Measurements from ENCODE around the gene SPTBN1. TPM values are rescaled to one million over a fixed set of nuclear protein-coding genes. Genes with fewer than 3 reads are reported as not detected.

The SPTBN1 gene
- total RNA-seq, 1 donor from 2014 or later = 214 TPM

DNA sequence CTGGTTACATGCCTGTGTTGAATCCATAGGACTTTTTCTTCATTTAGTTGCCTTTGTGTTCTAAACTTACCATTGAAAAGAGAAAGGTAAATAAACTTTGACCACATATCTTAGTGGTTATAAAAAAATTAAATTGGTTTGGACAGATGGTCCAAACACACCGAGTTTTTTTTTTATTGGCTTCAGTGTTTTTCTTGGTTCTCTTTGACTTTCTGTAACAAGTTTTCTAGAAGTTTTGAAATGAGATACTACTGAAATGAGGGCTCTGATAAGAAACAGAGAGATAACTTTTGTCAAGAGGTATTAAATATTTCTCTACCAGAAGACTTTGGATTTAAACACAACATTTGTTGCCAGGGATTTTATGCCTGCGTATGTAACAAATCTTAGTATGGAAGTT lies 20.7 kb downstream of the SPTBN1 start:
- H3K27ac Mint-ChIP-seq = no peak overlapping the region
- DNase-seq (ENCODE audit: extremely low spot score, unreplicated experiment) = no peak
- no peaks in the 10 kb centered on the region for H3K27me3 Mint-ChIP-seq
- H3K4me1 Mint-ChIP-seq (ENCODE audit: unreplicated experiment) = peaks cover 32% of the 10 kb centered on the region
- peaks cover 4% of the 10 kb centered on the region for H3K36me3 Mint-ChIP-seq
- TF ChIP-seq, protein P1, sequence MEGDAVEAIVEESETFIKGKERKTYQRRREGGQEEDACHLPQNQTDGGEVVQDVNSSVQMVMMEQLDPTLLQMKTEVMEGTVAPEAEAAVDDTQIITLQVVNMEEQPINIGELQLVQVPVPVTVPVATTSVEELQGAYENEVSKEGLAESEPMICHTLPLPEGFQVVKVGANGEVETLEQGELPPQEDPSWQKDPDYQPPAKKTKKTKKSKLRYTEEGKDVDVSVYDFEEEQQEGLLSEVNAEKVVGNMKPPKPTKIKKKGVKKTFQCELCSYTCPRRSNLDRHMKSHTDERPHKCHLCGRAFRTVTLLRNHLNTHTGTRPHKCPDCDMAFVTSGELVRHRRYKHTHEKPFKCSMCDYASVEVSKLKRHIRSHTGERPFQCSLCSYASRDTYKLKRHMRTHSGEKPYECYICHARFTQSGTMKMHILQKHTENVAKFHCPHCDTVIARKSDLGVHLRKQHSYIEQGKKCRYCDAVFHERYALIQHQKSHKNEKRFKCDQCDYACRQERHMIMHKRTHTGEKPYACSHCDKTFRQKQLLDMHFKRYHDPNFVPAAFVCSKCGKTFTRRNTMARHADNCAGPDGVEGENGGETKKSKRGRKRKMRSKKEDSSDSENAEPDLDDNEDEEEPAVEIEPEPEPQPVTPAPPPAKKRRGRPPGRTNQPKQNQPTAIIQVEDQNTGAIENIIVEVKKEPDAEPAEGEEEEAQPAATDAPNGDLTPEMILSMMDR (conservative IDR thresholded peaks at IDR 0.05) = no peak
- no peaks in the 10 kb centered on the region for H3K9me3 Mint-ChIP-seq
- H3K4me3 Mint-ChIP-seq = no peak overlapping the region

DNA sequence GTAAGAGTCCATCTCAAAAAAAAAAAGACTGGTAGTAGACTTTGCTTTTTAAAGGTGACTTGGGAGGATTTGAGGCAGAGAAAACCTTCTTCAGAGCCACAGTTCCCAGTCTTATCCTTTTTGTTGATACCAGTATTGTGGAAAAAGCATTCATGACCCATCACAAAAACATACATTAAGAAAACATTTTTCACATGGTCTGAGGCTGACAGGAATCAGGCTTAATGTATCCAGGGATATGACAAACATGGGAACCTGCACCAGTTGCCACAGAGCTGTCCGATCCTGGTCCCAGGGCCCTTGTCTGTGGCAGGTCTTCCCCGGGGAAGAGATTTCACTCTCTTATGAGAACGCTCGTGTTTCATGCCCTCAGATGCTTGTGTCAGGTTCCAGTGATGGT lies 21.8 kb downstream of the SPTBN1 start:
- TF ChIP-seq, protein P1 (conservative IDR thresholded peaks at IDR 0.05) = no peak
- Mint-ChIP-seq H3K4me1 (ENCODE audit: unreplicated experiment) (peaks cover 36% of the 10 kb centered on the region), H3K4me3 (no peak overlapping the region), H3K9me3 (no peaks in the 10 kb centered on the region), H3K27ac (no peak overlapping the region), H3K27me3 (no peaks in the 10 kb centered on the region), H3K36me3 (no peaks in the 10 kb centered on the region)
- no peak for DNase-seq (ENCODE audit: extremely low spot score, unreplicated experiment)

DNA sequence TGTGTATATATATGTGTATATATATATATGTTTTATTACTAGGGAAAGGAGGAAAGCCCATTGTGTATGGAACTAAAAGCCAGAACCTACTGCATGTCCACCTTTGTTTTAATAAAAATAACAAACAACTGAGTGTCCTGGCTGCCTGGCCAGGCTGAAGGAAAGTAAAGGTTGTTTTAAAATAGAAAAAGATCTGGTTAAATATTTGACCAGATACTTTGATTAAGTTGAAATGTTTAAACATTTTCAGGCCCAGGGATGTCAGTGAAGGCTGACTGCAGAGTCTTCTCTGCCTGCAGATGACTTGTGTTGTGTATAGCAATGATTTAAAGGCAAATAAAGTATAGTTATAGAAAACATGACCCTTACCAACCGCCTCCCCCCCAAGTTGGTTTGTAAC lies 22.8 kb downstream of the SPTBN1 start:
- Mint-ChIP-seq H3K27ac (no peak overlapping the region), H3K27me3 (no peaks in the 10 kb centered on the region), H3K4me3 (no peak overlapping the region), H3K4me1 (ENCODE audit: unreplicated experiment) (peaks cover 36% of the 10 kb centered on the region), H3K9me3 (no peaks in the 10 kb centered on the region), H3K36me3 (peaks cover 5% of the 10 kb centered on the region)
- TF ChIP-seq, protein P1 (conservative IDR thresholded peaks at IDR 0.05) = no peak
- DNase-seq (ENCODE audit: extremely low spot score, unreplicated experiment) = no peak

DNA sequence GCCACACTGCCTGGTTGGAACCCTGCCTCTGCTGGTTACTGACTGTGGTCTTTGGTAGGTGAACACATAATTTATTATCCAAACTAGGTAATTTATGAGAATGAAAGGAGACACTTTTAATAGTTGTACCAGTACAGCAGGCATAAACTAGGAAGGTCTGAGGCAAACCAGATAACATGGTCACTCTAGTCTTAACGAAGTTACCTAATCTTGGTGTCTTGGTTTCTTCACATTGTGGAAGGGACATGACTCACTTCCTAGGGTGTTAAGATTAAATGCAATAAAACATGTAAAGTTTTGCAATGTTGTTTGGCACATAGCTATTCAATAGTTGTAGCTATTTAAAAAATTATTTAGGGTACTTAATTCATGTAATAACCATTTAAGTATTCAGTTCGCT lies 23.3 kb downstream of the SPTBN1 start:
- Mint-ChIP-seq H3K4me1 (ENCODE audit: unreplicated experiment) (peaks cover 39% of the 10 kb centered on the region), H3K4me3 (no peak overlapping the region), H3K27ac (no peak overlapping the region), H3K36me3 (peaks cover 7% of the 10 kb centered on the region), H3K9me3 (no peaks in the 10 kb centered on the region), H3K27me3 (no peaks in the 10 kb centered on the region)
- TF ChIP-seq, protein P1 (conservative IDR thresholded peaks at IDR 0.05) = no peak
- no peak for DNase-seq (ENCODE audit: extremely low spot score, unreplicated experiment)

DNA sequence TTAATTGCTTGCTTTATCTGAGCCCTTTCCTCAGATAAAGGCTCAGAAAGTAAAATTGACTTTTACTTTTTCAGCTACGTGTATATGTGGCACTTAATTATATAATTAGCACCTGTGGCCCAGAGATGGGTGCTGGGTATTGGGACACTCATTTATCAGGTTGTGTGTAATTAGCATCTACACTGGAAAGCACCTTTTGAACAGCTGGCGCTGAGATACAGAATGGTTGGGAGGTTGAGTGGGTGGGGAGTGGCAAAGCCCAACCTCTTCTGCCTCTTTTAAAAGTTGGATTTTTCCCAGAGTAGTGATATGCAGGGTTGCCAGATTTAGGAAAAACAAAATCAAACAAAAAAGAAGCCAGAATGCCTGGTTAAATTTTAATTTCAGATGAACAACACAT lies 23.9 kb downstream of the SPTBN1 start:
- TF ChIP-seq, protein P1 (conservative IDR thresholded peaks at IDR 0.05) = no peak
- H3K27me3 Mint-ChIP-seq = no peaks in the 10 kb centered on the region
- H3K27ac Mint-ChIP-seq = no peak overlapping the region
- no peaks in the 10 kb centered on the region for H3K9me3 Mint-ChIP-seq
- peaks cover 12% of the 10 kb centered on the region for H3K36me3 Mint-ChIP-seq
- DNase-seq (ENCODE audit: extremely low spot score, unreplicated experiment) = no peak
- H3K4me3 Mint-ChIP-seq = no peak overlapping the region
- peaks cover 42% of the 10 kb centered on the region for H3K4me1 Mint-ChIP-seq (ENCODE audit: unreplicated experiment)

DNA sequence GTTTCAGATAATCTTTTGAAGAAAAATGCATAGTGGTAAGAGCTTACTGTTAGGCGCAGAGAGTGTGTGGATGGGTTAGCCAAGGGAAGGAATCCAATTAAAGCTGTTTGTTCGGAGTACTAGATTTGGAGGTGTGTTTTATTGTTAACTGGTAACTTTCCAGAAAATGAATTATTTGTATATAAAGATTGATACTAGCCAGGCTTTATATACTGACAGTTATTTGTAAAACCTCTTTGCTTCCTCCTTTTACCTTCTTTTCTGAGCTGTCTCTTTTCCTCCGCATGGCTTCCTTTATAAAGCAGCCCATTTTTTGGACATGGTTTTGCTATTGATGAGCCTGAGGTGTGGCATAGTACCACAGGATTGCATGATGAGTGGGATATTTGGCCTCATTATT lies 25.6 kb downstream of the SPTBN1 start:
- no peak for DNase-seq (ENCODE audit: extremely low spot score, unreplicated experiment)
- no peaks in the 10 kb centered on the region for H3K27me3 Mint-ChIP-seq
- no peak overlapping the region for H3K27ac Mint-ChIP-seq
- peaks cover 12% of the 10 kb centered on the region for H3K36me3 Mint-ChIP-seq
- no peak overlapping the region for H3K4me3 Mint-ChIP-seq
- peaks cover 42% of the 10 kb centered on the region for H3K4me1 Mint-ChIP-seq (ENCODE audit: unreplicated experiment)
- TF ChIP-seq, protein P1 (conservative IDR thresholded peaks at IDR 0.05) = no peak
- no peaks in the 10 kb centered on the region for H3K9me3 Mint-ChIP-seq

Measured in type B pancreatic cell (in vitro differentiated cells).